ENCODE measurements around the gene CEP57L1. TPM values are rescaled to one million over a fixed set of nuclear protein-coding genes. Genes with fewer than 3 reads are reported as not detected.
"Not testable (repeated sequence)": the region's sequence is repeated elsewhere in the genome, so short reads cannot be mapped to it uniquely, and the experiment has no call there.

CEP57L1 gene
- total RNA-seq, 2 donors from 2014 or later = 10.2 to 13.1 TPM

DNA sequence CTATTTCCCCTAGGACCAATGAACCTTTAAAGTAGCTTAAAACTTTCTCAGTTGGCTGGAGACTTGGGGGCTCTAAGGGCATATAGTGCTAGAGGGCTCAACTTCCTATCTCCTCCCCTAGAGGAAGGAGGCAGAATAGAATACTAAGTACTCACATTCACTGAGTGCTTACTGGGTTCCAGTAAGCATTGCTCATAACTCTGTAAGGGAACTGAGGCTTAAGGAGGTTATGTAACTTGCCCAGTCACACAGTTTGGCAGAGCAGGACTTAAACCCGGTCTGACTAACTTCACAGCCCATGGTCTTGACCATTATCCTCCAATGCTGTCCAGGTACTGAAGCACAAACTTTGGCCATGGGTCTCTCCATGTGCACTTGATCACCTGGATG is 13.1 kb upstream of the CEP57L1 start:
- H3K27me3 ChIP-seq = no peaks in the 10 kb centered on the region
- H3K36me3 ChIP-seq = no peaks in the 10 kb centered on the region
- DNase-seq = no peak
- H3K4me3 ChIP-seq = no peak overlapping the region
- no peak overlapping the region for H3K27ac ChIP-seq
- no peaks in the 10 kb centered on the region for H3K9me3 ChIP-seq
- H3K4me1 ChIP-seq = no peaks in the 10 kb centered on the region
- intact Hi-C loops (cut with DNase I) = no loop called here
- TF ChIP-seq, protein P1, sequence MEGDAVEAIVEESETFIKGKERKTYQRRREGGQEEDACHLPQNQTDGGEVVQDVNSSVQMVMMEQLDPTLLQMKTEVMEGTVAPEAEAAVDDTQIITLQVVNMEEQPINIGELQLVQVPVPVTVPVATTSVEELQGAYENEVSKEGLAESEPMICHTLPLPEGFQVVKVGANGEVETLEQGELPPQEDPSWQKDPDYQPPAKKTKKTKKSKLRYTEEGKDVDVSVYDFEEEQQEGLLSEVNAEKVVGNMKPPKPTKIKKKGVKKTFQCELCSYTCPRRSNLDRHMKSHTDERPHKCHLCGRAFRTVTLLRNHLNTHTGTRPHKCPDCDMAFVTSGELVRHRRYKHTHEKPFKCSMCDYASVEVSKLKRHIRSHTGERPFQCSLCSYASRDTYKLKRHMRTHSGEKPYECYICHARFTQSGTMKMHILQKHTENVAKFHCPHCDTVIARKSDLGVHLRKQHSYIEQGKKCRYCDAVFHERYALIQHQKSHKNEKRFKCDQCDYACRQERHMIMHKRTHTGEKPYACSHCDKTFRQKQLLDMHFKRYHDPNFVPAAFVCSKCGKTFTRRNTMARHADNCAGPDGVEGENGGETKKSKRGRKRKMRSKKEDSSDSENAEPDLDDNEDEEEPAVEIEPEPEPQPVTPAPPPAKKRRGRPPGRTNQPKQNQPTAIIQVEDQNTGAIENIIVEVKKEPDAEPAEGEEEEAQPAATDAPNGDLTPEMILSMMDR (IDR thresholded peaks at IDR 0.05) = no peak
- no peak overlapping the region for H3K9ac ChIP-seq (ENCODE audit: low read depth in 2 of 2, low read length in 2 of 2)

DNA sequence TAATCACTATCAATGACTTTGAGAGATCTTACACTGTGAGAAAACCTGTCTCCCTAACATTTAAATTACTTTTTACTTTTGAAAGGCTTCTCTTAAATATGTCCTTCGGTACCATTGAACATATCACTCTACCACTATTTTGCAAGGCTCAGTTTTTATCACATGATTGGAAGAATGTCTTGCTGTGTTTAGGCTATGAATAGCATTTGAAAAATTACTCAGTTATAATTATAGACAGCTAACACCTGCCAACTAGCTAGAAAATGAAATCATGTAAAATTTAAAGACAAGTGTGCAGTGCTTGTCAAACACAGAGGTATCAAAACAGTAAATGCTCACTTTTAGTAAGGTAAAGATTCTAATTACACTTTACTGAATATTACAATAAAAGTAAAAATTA is 11.7 kb upstream of the CEP57L1 start:
- H3K36me3 ChIP-seq = no peaks in the 10 kb centered on the region
- H3K4me1 ChIP-seq = no peaks in the 10 kb centered on the region
- intact Hi-C loops (cut with DNase I) = no loop called here
- H3K4me3 ChIP-seq = no peak overlapping the region
- H3K27me3 ChIP-seq = no peaks in the 10 kb centered on the region
- TF ChIP-seq, protein P1 (IDR thresholded peaks at IDR 0.05) = no peak
- no peaks in the 10 kb centered on the region for H3K9me3 ChIP-seq
- no peak overlapping the region for H3K9ac ChIP-seq (ENCODE audit: low read depth in 2 of 2, low read length in 2 of 2)
- DNase-seq = no peak
- H3K27ac ChIP-seq = no peak overlapping the region

DNA sequence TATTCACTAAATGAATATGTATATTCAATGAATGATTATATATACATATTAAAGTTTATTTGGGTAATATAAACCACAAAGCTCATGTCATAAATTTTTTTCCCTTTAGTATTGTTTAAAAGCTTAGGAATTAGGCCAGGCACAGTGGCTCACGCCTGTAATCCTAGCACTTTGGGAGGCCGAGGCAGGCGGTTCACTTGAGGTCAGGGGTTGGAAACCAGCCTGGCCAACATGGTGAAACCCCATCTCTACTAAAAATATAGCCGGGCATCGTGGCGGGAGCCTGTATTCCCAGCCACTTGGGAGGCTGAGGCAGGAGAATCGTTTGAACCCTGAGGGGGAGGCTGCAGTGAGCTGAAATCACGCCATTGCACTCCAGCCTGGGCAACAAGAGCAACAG is 11.2 kb upstream of the CEP57L1 start:
- H3K9me3 ChIP-seq; H3K9ac ChIP-seq (ENCODE audit: low read depth in 2 of 2, low read length in 2 of 2); H3K27me3 ChIP-seq; H3K27ac ChIP-seq; intact Hi-C loops (cut with DNase I); H3K36me3 ChIP-seq; H3K4me3 ChIP-seq; DNase-seq; H3K4me1 ChIP-seq: not testable (repeated sequence)

DNA sequence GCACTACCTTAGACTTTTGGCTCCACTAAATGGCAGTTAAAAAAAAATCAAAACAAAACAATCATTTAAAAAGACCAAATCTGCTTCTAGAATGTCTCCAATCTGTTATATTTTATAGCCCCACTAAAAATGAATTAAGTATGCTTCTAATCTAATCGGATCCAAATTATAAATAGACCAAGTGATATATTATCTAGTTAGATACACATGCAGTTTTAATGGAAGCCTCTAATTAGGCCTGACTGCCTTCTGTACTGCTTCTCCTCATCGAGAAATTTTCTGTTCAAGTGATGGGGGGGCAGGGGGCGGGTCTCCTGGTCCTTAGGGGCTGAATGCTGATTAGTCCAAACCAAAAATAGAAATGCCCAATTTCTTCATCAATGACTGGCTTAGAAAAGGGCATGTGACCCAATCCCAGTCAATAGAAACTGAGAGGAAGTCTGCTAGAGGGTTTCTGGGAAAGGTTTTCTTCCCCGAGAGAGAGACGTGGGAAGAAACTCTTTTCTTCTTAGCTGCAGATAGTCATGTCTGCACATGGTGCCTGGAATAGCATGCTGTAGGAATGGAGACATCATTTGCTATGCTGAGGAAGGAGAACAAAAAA is 7.5 kb upstream of the CEP57L1 start:
- Histone ChIP-seq H3K4me1 (peaks cover 10% of the 10 kb centered on the region), H3K27ac (peak overlapping the region; percentile 14), H3K36me3 (no peaks in the 10 kb centered on the region), H3K9me3 (no peaks in the 10 kb centered on the region), H3K27me3 (no peaks in the 10 kb centered on the region), H3K9ac (ENCODE audit: low read depth in 2 of 2, low read length in 2 of 2) (no peak overlapping the region), H3K4me3 (no peak overlapping the region)
- TF ChIP-seq, protein P1 (IDR thresholded peaks at IDR 0.05) = no peak
- no peak for DNase-seq
- intact Hi-C loops (cut with DNase I) = no loop called here

DNA sequence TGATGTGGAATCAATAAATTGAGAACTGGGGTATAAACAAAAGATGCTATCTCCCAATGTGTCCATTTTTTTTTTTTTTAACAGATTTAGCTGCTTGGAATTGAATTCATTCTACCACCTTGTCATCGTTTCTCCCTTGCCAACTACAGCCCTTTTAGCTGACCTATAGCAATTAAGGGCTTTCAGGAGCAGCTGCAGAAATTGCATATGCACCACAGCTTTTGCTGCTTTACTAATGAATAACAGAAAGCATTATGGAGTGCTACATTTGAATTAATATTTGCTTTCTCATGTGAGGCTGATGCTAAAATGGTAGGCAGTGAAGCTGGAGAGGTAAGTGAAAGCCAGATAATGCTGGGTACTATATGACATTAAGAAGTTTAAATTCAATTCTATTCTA is 6.3 kb upstream of the CEP57L1 start:
- H3K27me3 ChIP-seq = no peaks in the 10 kb centered on the region
- H3K4me3 ChIP-seq = no peak overlapping the region
- H3K27ac ChIP-seq = no peak overlapping the region
- no peak for DNase-seq
- no peaks in the 10 kb centered on the region for H3K9me3 ChIP-seq
- intact Hi-C loops (cut with DNase I) = no loop called here
- TF ChIP-seq, protein P1 (IDR thresholded peaks at IDR 0.05) = no peak
- H3K9ac ChIP-seq (ENCODE audit: low read depth in 2 of 2, low read length in 2 of 2) = no peak overlapping the region
- H3K4me1 ChIP-seq = peaks cover 10% of the 10 kb centered on the region
- H3K36me3 ChIP-seq = no peaks in the 10 kb centered on the region

DNA sequence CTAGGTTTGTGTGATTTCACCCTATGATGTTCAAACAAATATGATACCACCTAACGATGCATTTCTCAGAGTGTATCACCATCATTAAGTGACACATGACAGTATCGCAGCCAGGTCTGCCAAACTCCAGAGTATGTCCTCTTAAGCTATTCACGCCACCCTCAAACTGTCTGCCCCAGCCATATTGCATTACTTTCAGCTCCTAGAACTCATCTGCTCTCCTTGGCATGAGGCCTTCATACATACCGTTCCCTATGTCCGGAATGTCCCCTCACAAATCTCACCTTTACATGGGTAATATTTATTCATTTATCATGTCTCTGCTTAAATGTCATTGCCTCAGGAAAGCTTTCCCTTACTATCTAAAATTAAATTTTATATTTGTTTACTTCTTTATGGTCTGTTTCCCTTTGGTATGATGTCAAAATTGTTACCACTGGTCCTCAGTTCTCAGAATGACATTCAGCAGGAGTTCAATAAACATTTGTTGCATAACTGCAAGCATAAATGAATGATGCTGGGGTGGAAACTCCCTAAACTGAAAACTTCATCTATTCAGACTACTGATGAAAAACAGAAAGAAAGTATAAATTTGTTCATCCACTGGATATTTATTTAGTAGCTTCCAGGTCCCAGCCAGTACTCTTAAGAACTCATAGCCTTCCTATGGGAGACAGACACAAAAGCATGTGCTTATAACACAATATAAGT is 3.8 kb upstream of the CEP57L1 start:
- Histone ChIP-seq H3K36me3 (no peaks in the 10 kb centered on the region), H3K9me3 (no peaks in the 10 kb centered on the region), H3K27ac (no peak overlapping the region), H3K27me3 (no peaks in the 10 kb centered on the region), H3K9ac (ENCODE audit: low read depth in 2 of 2, low read length in 2 of 2) (no peak overlapping the region), H3K4me3 (peak overlapping the region; percentile 65), H3K4me1 (peaks cover 10% of the 10 kb centered on the region)
- DNase-seq = no peak
- TF ChIP-seq, protein P1 (IDR thresholded peaks at IDR 0.05) = no peak
- intact Hi-C loops (cut with DNase I) = loop anchor here (10.0 kb wide), 2 partner anchors 293 to 1137 kb away; partner anchors contain the start of genes CD164 and SEC63

Measured in colonic mucosa (tissue), 4 donors.